Measurements from ENCODE around the gene NMB.
"Not testable (repeated sequence)": the region's sequence is repeated elsewhere in the genome, so short reads cannot be mapped to it uniquely, and the experiment has no call there.

Gene NMB, protein sequence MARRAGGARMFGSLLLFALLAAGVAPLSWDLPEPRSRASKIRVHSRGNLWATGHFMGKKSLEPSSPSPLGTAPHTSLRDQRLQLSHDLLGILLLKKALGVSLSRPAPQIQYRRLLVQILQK

DNA sequence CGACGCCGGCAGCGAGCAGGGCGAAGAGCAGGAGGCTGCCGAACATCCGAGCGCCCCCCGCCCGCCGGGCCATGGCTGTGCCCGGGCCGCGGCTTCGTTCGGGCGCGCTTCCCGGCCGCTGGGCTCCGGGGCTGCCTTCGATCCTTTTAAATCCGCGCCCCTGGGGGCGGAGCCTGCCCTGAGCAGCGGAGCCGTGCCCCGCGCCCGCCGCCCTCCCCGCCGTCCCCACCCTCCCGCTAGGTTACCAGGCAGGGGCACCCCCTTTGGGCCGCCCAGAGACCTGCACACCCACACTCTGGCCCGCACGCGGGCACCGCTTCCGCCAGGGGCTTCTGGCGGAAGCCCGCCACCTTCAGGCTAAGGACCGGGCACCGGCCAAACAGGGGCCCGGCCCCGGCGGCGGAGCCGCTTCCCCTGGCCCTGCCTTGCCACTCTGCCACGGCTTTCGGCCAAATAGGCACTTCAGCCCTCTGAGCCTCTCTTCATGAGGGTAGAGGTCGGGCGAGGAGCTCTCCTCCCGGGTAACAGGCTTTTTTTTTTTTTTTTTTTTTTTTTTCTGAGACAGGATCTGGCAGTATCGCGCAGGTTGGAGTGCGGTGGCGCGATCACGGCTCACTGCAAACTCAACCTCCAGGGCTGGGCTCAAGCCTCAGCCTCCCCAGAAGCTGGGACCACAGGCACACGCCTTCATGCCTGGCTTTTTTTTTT lies at the start of gene NMB:
Gene NMB, minus strand, starts transcription at position 120 of the 708 bp plus-strand sequence. Its CDS starts 47 bp downstream, at position 73.
- DNase-seq (ENCODE audit: low read depth, low spot score): peak; percentile 13

DNA sequence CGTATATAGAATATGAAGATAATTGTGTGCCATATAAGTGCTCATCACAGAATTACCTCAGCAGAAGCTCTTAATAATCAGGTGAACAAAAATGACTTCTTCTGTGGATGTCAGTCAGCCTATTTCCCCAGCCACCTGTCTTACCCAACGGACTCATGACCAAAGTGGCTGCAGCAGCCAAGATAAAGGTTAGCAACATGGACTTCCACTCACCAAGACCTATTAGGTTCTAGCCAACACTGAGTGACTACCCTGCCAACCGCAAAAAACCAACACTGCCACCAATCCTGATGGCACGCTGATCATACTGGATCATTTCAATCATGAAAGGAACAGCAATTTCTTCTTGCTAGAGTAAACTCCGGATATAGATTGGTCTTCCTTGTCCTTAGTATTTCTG lies 45.8 kb upstream of the NMB start:
- DNase-seq (ENCODE audit: low read depth, low spot score): no peak

DNA sequence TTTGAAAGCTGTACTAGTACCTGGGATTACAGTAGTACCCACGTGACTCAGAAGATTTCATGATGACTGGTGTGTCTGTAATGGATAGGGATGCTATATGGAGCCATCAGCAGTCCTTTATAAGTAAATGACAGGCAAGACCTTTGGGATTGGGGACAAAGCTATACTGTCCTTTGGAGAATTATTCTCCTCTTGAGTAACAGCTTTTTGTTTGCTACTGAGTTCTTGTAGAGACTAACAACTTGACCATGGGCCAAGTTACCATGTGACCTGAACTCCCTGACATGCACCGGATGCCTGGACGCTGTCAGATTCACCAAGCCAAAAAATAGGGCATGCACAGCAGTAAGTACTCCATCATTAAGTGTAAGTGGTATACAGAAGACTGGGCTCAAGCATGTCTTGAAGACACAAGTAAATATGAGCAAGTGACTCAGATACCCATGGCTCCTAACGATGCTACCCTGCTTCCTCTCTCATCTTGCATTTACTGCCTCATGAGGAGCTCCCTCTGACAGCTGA lies 45.0 kb upstream of the NMB start:
- DNase-seq (ENCODE audit: low read depth, low spot score): no peak

DNA sequence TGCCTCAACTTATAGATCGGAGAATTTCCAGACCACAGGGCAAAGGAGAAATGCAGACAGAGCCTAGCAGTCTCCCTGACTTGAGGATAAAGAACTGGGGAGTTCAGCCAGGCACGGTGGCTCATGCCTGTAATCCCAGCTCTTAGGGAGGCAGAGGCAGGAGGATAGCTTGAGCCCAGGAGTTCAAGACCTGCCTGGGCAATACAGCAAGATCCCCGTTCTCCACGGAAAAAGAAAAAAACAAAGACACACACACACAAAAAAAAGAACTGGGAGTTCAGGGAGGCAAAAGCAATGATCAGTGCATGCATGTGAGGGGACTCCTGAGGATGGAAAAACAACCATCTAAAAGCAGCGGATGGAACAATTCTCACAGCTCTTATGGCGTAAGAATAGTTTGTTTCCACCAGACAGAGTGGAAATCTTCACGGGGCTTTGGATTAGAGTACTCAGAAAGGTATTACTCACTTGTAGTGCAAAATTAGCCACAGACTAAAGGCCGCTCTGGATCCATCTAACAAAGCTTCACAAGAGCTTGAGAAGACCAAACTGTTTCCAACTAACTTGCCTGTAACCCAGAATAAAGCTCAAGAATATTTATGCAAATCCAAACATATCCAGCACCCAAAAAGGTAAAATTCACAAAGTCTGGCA lies 41.7 kb upstream of the NMB start:
- no peak for DNase-seq (ENCODE audit: low read depth, low spot score)

DNA sequence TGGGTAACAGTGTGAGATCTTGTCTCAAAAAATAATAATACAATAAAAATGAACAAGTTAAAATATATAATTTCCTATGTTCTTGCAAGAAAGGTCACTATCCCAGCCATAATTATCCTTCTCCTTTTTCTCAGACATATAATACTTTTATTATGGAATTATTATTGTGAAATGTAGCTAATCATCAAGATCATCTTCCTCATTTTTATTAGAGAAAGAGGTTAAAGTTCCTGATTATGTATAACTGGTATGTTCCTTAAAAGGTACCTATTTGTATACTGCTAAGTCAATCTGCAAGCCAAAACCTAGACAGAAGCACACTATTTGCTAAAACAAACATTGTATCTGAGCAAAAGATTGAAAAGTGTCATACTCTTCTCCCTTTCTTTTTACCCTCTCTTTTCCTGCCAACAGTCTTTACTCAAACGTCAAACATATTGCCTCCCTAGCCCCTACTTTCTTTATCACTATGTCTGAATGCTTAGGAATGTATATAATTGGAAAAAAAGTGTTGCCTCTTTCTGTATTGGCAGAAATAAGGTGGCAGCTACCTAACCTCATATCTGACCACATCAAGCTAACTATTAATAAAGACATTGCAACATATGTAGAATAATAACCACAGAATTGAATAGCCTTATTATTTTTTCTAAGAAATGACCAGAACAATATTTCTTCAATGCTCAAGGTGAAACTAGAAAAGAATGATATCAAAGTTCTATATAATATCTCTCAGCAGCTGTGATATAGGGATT lies 39.4 kb upstream of the NMB start:
- no peak for DNase-seq (ENCODE audit: low read depth, low spot score)

DNA sequence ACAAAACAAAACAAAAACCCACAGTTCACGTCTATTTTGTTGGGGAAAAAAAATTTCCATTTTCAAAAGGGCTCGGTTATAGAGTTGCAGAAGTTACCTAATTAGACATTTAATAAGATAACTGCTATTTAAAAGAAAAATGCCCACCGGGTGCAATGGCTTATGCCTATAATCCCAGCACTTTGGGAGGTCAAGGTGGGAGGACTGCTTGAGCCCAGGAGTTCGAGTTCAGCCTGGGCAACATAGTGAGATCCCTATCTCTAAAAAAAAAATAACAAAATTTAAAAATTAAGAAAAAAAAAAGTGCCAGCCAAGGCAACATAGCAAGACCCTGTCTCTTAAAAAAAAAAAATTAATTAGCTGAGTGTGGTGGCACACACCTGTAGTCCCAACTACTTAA lies 38.8 kb upstream of the NMB start:
- no peak for DNase-seq (ENCODE audit: low read depth, low spot score)

DNA sequence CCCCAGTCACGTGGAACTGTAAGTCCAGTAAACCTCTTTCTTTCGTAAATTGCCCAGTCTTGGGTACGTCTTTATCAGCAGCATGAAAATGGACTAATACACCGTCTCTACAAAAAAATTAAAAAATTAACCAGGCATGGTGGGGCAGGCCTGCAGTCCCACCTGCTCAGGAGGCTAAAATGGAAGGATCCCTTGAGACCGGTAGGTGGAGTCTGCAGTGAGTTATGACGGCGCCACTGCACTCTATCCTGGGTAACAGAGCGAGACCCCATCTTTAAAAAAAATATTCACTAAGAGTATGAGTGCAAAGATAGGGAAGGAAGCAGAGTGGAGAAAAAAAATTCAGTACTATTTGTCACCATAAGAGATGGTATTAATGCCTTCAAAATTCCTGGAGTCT lies 32.3 kb upstream of the NMB start:
- DNase-seq (ENCODE audit: low read depth, low spot score): no peak

DNA sequence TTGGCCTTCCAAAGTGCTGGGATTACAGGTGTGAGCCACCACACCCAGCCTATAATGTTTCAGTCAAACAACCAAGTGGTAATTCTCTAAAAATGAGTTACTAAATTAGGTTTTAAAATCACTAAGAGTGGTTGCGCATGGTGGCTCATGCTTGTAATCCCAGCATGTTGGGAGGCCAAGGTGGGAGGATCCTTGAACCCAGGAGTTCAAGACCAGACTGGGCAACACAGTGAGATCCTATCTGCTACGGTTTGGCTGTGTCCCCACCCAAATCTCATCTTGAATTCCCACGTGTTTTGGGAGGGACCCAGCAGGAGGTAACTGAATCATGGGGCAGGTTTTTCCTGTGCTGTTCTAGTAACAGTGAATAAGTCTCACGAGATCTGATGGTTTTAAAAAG lies 31.9 kb upstream of the NMB start:
- no peak for DNase-seq (ENCODE audit: low read depth, low spot score)

DNA sequence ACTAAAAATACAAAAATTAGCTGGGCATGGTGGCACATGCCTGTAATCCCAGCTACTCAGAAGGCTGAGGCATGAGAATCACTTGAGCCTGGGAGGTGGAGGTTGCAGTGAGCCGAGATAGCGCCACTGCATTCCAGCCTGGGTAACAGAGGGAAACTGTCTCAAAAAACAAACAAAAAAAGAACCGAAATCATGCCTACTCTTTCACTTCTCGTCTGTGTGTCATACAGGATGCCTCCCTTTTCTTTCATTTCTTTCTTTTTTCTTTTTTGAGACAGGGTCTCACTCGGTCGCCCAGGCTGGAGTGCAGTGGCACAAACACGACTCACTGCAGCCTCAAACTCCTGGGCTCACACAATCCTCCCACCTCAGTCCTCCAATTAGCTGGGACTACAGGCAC lies 28.4 kb upstream of the NMB start:
- not testable (repeated sequence) for DNase-seq (ENCODE audit: low read depth, low spot score)

DNA sequence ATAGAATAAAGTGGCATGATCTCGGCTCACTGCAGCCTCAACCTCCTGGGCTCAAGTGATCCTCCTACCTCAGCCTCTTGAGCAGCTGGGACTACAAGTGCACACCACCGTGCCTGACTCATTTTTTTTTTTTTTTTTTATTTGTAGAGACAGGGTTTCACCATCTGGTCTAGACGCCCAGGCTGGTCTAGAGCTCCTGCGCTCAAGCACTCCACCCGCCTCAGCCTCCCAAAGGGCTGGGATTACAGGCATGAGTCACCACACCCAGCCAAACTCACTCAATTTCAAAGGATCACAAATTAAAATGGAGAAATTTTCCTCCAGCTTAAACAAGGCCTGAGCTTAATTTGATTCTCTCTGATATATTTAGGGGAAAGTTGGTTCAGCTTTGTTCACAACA lies 27.3 kb upstream of the NMB start:
- peak; percentile 16 for DNase-seq (ENCODE audit: low read depth, low spot score)

DNA sequence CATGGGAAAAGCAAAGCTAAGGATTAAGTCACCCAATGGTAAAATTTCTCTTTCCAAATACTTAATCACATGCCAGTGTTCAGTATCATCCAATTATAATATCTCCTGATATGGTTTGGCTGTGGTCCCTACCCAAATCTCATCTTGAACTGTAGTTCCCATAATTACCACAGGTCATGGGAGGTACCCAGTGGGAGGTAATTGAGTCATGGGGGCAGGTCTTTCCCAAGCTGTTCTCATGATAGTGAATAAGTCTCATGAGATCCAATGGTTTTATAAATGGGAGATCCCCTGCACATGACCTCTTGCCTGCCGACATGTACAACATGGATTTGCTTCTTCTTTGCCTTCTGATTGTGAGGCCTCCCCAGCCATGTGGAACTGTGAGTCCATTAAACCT lies 26.1 kb upstream of the NMB start:
- DNase-seq (ENCODE audit: low read depth, low spot score): no peak

DNA sequence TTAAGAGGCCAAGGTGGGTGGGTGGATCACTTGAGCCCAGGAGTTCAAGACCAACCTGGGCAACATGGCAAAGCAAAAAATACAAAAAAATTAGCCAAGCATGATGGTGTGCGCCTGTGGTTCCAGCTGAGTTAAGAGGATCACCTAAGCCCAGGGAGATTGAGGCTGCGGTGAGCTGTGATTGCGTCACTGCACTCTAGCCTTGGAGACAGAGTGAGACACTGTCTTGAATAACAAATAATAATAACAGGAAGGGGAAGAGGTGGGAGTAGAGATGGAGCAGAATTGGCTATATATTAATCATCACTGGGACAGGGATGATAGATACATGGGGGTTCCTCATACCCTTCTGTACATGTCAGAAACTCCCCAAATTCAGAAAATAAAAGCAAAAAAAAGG lies 23.8 kb upstream of the NMB start:
- DNase-seq (ENCODE audit: low read depth, low spot score): no peak

DNA sequence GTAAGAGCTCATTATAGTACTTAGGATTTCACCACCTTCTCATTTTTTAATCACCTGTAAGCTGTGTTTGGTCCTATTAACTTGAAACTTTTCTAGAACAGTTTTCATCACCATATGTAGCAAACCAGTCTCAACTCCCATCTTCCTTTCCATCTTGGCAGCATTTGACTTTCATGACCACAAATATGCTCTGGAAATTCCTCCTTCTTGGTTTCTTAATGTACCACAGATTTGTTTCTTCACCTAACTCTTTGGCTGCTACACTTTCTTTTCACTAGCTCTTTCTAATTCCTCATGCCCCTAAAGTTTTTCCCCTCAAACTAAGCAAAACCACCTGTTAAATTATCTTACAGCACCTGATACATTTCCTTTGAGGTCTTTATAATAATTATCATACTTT lies 13.2 kb upstream of the NMB start:
- DNase-seq (ENCODE audit: low read depth, low spot score): no peak

DNA sequence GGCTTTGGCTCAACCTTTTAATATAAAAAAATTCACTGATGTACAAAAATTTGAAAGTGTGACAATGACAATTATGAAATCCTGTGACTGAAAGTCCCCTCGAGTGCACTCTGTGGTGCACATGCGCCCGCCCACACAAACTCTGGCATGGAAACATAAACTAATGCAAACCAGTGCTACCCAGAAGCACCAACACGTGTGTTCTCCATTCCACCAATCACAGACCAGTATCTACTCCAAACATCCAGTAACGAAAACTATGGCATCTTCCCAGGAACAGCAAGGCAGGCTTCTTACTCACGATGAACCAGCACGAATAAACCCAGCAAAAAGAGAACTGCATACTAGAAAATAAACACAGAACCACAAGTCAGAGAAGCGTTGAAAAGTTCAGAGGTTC lies 11.7 kb upstream of the NMB start:
- DNase-seq (ENCODE audit: low read depth, low spot score): no peak

DNA sequence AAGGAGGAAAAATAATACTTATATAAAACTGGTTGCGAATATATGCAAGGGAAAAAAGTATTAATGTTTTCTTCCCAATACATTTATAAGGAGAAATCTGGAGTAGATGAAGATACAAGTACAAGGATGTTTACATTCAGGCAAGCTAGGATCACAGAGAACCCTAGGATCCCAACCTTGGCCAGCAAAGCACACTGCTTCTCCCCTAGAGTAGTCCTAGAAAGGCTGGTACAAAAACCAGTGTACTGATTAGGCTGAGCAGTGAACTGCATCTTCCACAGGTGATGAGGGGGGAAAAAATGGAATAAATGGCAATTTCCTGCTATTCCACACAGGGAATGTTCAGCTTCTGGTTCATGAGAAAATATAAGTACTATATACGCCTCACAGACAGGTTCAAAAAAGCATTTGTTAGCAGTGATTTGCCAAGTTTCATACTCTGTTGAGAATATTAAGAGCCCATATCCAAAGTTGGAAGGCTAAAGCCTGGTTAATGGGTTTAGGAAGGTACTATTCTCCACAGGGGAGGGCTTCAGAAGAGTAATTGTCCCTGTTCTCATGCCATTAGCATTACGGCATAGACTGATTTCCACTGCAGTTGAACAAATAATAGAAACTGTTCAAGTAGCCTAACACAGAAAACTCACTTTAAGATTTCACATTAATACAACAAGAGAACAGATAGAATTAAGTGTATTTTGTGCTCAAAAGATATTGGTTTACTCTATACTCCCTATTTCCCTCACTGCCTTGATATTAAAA lies 10.4 kb upstream of the NMB start:
- no peak for DNase-seq (ENCODE audit: low read depth, low spot score)

DNA sequence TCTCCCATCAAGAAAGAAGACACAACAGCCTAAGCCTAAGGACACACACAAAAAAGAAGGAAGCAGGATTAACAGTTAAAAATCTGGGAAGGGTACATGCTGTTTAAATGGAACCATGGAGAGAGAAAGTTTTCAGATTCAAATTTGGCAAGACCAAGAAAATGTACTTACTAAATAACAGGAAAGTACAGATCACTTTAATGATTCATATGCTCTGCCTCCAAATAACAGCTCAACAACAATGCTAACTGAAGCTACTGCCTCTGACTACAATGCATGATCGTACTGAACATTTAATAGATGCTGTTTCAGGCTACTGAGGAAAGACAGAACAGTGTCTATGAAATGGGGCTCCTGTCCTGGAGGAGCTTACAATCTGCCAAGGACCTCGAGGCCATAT lies 8.4 kb upstream of the NMB start:
- no peak for DNase-seq (ENCODE audit: low read depth, low spot score)

DNA sequence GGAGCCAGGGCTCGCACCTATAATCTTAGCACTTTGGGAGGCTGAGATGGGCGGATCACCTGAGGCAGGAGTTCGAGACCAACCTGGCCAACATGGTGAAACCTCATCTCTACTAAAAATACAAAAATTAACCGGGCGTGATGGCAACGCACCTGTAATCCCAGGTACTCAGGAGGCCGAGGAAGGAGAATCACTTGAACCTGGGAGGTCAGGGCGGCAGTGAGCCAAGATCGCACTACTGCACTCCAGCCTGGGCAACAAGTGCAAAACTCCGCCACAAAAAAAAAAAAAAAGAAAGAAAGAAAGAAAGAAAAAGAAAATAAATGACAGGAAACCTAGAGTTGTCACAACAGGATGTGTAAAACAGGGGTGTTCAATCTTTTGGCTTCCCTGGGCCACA lies 3.0 kb upstream of the NMB start:
- no peak for DNase-seq (ENCODE audit: low read depth, low spot score)

DNA sequence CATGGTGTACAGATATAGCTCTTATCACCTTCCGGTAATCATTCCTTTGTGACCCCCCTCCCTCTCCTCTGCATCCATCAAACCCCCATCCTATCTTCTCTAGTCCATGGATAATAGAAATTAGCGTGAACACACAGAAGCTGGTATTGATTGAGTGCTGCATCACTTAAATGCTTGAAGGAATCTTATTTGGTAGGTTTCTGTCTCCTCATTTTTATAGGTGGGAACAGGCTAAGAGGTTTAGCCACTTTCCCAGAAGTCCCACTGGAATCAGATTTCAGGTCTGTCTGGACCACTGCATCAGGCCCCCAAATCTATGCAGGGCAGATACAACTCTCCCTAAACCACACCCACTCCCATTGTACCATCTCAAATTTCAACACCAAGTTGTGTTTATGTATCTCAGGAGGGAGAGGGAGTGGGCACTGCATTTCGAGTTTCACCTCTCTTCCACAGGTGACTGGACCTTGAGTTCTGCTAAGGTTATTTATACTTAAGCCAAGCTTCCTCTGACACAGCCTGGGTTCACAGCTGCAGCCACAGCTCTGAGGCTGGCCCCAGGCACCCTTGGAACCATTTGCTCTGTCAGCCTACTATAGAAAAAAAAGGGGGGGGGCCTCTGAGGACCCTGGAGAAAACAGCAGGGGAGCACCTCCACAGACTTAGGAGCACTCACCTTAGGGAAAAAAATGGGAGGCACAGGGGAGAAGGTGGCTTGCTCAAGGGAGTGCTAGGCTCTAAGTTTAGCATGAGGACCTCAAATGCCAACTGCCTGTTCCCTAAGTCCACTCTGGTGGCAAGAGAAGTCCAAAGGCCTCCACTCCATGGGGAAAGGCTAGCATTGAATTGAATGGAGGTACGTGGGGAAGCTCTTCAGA lies 2.1 kb upstream of the NMB start:
- no peak for DNase-seq (ENCODE audit: low read depth, low spot score)

DNA sequence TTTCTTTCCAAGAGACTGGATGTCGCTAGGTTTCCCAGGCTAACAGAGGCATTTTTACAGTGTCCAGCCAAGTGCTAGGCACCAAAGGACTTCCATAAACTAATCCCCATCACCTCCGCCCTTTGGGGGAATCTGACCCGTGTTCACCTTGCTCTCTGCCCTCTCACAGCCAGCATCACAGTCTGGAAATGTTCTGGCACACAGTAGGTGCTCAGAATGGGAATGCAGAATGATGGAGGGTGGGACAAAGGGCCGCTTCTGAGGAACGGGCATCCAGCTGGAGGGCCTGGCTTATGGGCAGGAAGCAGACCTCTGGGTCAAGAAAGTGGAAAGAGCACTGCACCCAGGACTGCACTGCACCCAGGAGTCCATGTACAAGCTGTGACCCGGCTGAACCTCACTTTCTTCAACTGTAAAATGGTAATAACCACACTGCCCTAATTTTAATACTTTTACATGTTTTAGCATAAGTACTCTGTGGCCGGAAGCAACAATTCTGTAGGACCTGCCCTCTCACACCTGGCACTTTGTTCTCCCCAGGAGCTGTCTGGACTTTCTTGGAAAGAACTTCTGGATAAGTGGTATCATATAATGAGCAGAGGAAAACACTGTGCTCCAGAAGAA lies 901 bp upstream of the NMB start:
- DNase-seq (ENCODE audit: low read depth, low spot score): no peak

DNA sequence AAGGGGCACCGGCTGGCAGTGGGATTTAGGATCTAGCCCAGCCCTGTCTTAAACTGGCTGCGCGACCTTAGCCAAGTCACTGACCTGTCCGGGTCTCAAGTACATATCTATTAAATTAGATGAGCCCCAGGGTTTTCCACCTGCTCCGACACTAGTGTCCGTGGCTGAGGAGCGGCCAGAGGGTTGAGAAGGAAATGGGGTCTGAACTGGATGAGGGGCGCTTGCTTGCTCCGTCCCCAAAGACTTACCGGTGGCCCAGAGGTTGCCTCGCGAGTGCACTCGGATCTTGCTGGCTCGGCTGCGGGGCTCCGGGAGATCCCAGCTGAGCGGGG lies 285 bp downstream of the NMB start:
- DNase-seq (ENCODE audit: low read depth, low spot score): no peak
